HEK293T (cell line): ENCODE results near the gene ADAMTS18.

Experiments
- CTCF ChIA-PET: fragments of 350-600 bp; formaldehyde crosslinking; extraction: SDS; loops from one replicate; lab custom pipeline; 2021; ENCODE audit warnings: antibody characterized with exemption, inconsistent platforms; lab: Yijun Ruan, JAX
- POLR2A ChIA-PET: fragments of 350-600 bp; formaldehyde crosslinking; extraction: SDS; loops from one replicate; lab custom pipeline; 2020; ENCODE audit warnings: antibody characterized with exemption, inconsistent platforms; lab: Yijun Ruan, JAX
- DNase-seq: peaks from one replicate; pipeline ENCODE4 v3.0.0; 2012; ENCODE audit warnings: mixed read lengths; ENCODE audit errors: extremely low spot score
- ARNT ChIP-seq: fragments of 450-650 bp; IDR thresholded peaks from 2 replicates; pipeline ENCODE4 v1.6.1; 2017; ENCODE audit warnings: mild to moderate bottlenecking
- BHLHE40 ChIP-seq: fragments of 450-650 bp; IDR thresholded peaks from 2 replicates; pipeline ENCODE4 v1.6.1; 2016; ENCODE audit warnings: mild to moderate bottlenecking, moderate library complexity, borderline replicate concordance
- CTBP1 ChIP-seq: fragments of 450-650 bp; IDR thresholded peaks from 2 replicates; pipeline ENCODE4 v1.6.1; 2016; ENCODE audit warnings: borderline replicate concordance
- ELF4 ChIP-seq: fragments of 450-650 bp; IDR thresholded peaks from 2 replicates; pipeline ENCODE4 v1.6.1; 2017; ENCODE audit warnings: antibody characterized with exemption
- FOXA1 ChIP-seq: fragments of 450-650 bp; IDR thresholded peaks from 2 replicates; pipeline ENCODE4 v1.6.1; 2016; ENCODE audit warnings: mild to moderate bottlenecking
- FOXK2 ChIP-seq: fragments of 450-650 bp; IDR thresholded peaks from 2 replicates; pipeline ENCODE4 v1.6.1; 2016; ENCODE audit warnings: mild to moderate bottlenecking
- FOXM1 ChIP-seq: fragments of 450-650 bp; IDR thresholded peaks from 2 replicates; pipeline ENCODE4 v1.6.1; 2017; ENCODE audit warnings: mild to moderate bottlenecking, borderline replicate concordance
- HDGF ChIP-seq: fragments of 450-650 bp; IDR thresholded peaks from 2 replicates; pipeline ENCODE4 v1.6.1; 2017; ENCODE audit warnings: antibody characterized with exemption, borderline replicate concordance
- L3MBTL2 ChIP-seq: fragments of 450-650 bp; conservative IDR thresholded peaks from 2 replicates; pipeline ENCODE4 v1.6.1; 2016; ENCODE audit warnings: mild to moderate bottlenecking
- LEF1 ChIP-seq: fragments of 450-650 bp; IDR thresholded peaks from 2 replicates; pipeline ENCODE4 v1.6.1; 2017; ENCODE audit warnings: mild to moderate bottlenecking, borderline replicate concordance
- NFRKB ChIP-seq: fragments of 450-650 bp; IDR thresholded peaks from 2 replicates; pipeline ENCODE4 v1.6.1; 2016; ENCODE audit warnings: mild to moderate bottlenecking, moderate library complexity
- SP1 ChIP-seq: fragments of 450-650 bp; IDR thresholded peaks from 2 replicates; pipeline ENCODE4 v1.6.1; 2017
- SUZ12 ChIP-seq: fragments of 450-650 bp; IDR thresholded peaks from 2 replicates; pipeline ENCODE4 v1.6.1; 2016; ENCODE audit warnings: mild to moderate bottlenecking
- TARDBP ChIP-seq: fragments of 450-650 bp; IDR thresholded peaks from 2 replicates; pipeline ENCODE4 v1.6.1; 2016
- ZNF384 ChIP-seq: fragments of 450-650 bp; IDR thresholded peaks from 2 replicates; pipeline ENCODE4 v1.6.1; 2016
- TF ChIP-seq, protein P1 (sequence below): fragments of 450-650 bp; IDR thresholded peaks from 2 replicates; pipeline ENCODE4 v1.6.1; 2016

ADAMTS18 gene

DNA sequence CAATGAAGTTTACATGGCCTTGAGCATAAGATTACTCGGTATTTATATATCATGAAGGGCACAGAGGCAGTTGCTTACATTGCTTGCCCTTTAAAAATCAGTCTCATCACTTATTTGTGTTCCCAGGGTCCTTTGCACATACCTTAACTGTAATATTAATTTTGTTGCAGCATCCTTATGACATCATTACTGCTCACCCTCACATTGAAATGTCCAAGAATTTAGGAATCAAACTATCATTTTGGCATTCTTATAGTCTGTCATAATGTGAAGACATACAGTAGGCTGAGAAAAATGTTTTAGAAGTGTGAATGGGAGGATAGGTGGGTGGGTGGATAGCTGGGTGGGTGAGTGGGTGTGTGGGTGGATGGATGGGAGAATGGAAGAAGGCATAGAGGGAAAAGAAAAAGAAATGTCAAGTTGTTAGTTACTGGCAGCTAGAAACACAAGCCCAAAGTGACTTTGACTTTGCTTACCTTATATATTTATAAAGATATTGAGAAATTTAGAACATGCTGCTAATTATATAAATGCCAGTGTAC, 17.8 kb downstream of the ADAMTS18 start:
- ChIA-PET CTCF (interaction anchor here (0.6 kb wide), 1 partner anchor 17 kb away, joined by 5 read pairs; no protein-coding TSS in a partner anchor), POLR2A (no interaction called here)
- no peak for DNase-seq
- TF ChIP-seq FOXK2 (no peak), SUZ12 (no peak), LEF1 (no peak), BHLHE40 (no peak), SP1 (no peak), ZNF384 (no peak), L3MBTL2 (no peak), FOXA1 (no peak), FOXM1 (no peak), NFRKB (no peak), ARNT (no peak)
- TF ChIP-seq, protein P1, sequence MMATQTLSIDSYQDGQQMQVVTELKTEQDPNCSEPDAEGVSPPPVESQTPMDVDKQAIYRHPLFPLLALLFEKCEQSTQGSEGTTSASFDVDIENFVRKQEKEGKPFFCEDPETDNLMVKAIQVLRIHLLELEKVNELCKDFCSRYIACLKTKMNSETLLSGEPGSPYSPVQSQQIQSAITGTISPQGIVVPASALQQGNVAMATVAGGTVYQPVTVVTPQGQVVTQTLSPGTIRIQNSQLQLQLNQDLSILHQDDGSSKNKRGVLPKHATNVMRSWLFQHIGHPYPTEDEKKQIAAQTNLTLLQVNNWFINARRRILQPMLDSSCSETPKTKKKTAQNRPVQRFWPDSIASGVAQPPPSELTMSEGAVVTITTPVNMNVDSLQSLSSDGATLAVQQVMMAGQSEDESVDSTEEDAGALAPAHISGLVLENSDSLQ, result no peak

DNA sequence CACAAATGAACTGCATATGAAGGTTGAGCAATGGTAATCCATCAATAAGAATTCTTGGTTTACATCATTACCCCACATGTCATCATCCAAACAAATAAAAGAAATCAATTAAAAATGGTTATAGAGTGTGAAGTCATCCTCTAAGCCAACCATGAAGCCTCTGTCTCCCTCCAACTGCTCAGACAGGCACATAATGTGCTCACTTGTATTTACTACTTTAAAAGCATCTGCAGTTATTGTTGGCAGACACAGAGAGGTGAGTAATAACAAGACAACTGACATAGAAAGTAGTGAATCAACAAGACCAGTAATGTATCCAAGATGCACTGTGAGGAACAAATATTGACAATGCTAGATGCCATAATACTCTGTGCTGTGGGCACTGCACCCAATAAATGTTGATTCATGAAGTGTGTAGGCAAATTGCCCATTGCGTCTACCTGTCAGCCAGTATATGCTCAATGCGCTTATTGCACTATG, 20.0 kb downstream of the ADAMTS18 start:
- ChIA-PET CTCF (no interaction called here), POLR2A (no interaction called here)
- TF ChIP-seq ARNT, result no peak
- no peak for TF ChIP-seq ZNF384
- no peak for TF ChIP-seq SUZ12
- TF ChIP-seq NFRKB, result no peak
- no peak for TF ChIP-seq FOXA1
- no peak for TF ChIP-seq FOXK2
- no peak for TF ChIP-seq LEF1
- TF ChIP-seq FOXM1, result no peak
- TF ChIP-seq HDGF, result no peak
- no peak for TF ChIP-seq ELF4
- DNase-seq, result no peak

DNA sequence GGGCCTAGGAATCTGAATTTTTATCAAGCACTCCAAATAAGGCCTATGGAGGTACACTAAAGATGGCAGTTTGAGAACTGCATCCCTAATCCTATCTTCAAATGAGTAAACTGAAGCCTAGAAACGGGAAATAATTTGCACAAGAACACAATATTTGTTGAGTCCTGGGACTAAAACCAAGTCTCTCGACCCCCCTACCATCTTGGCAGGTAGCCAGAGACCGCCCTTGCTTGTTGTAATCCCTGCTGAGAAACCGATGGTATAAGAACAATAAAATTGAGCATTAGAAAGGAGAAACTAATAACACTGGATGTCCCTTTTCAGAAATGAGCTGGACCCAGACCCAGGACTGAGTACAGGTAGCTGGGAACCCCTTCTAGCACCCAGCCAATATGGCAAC, 24.4 kb downstream of the ADAMTS18 start:
- TF ChIP-seq ELF4, result no peak
- no peak for TF ChIP-seq ARNT
- no peak for TF ChIP-seq HDGF
- no peak for TF ChIP-seq TARDBP
- TF ChIP-seq FOXK2, result no peak
- TF ChIP-seq, protein P1, result no peak
- no peak for TF ChIP-seq CTBP1
- no peak for TF ChIP-seq LEF1
- TF ChIP-seq L3MBTL2, result no peak
- no peak for TF ChIP-seq FOXM1
- TF ChIP-seq ZNF384, result no peak
- no peak for TF ChIP-seq FOXA1
- TF ChIP-seq SP1, result no peak
- no peak for TF ChIP-seq SUZ12
- no peak for TF ChIP-seq NFRKB
- TF ChIP-seq BHLHE40, result no peak
- CTCF ChIA-PET, result no interaction called here
- POLR2A ChIA-PET, result no interaction called here
- no peak for DNase-seq

DNA sequence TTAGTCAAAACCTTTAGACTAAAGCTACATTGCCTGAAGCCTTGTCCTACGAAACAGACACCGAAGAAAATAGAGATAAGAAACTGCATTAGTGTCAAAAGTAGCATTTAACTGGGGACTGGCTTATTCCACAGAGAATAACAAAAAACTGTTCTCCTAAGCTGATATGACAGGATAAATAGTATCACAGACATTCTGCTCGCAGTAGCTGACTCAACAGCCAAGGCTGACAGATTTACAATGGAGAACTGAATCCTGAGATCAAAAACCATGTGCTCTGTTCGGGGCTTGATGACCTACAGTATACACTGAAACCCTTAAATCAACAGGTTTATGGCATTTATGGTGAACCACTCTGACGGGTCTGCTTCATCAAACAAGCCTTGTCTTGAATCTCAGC, 25.5 kb downstream of the ADAMTS18 start:
- DNase-seq, result peak; percentile 70
- no peak for TF ChIP-seq ZNF384
- peak; percentile 42; the same call in 1 of the 2 replicates for TF ChIP-seq LEF1
- peak; percentile 85 for TF ChIP-seq CTBP1
- TF ChIP-seq, protein P1, result peak; percentile 95
- peak; percentile 48; the same call in 1 of the 2 replicates for TF ChIP-seq L3MBTL2
- TF ChIP-seq ELF4, result no peak
- POLR2A ChIA-PET, result no interaction called here
- CTCF ChIA-PET, result no interaction called here

DNA sequence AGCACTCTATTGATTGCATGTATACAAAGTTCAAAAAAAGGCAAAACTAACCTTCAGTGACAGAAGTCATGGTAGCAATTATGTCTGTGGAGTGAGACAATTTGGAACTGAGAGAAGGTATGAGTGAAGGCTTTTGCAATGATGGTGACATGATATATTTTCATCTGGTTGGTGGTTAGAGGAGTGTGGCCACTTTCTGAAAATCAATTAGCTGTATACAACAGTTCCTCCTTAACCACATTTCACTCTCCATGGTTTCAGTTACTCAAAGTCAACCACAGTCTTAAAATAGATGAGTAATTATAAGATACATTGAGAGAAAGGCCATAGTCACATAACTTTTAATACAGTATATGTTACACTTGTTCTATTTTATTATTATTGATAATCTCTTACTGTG, 26.2 kb downstream of the ADAMTS18 start:
- TF ChIP-seq, protein P1, result no peak
- DNase-seq, result no peak
- ChIA-PET POLR2A (no interaction called here), CTCF (no interaction called here)

DNA sequence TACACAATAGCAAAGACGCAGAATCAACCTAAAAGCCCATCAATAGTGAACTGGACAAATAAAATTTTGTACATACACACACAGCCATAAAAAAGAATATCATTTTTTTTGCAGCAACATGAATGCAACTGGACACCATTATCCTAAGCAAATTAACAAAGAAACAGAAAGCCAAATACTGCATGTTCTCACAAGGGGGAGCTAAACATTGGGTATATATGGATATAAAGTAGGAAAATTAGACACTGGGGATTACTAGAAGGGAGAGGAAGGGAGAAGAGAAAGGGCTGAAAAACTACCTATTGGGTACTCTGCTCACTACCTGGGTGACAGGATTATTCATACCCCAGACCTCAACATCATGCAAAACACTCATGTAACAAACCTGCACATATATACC, 28.2 kb downstream of the ADAMTS18 start:
- TF ChIP-seq LEF1 (no peak), BHLHE40 (no peak), HDGF (no peak), FOXA1 (no peak), SUZ12 (no peak), NFRKB (no peak), TARDBP (no peak), ELF4 (no peak), FOXK2 (no peak), SP1 (no peak), FOXM1 (no peak), ZNF384 (no peak), ARNT (no peak), CTBP1 (no peak)
- TF ChIP-seq, protein P1, result no peak
- CTCF ChIA-PET, result interaction anchor here (0.6 kb wide), 1 partner anchor 98 kb away, joined by 4 read pairs; no protein-coding TSS in a partner anchor
- POLR2A ChIA-PET, result no interaction called here

More for the DNA sequence above, 28.2 kb downstream of the ADAMTS18 start:
- no peak for DNase-seq
